ENCODE data around the gene TMED10.

GRCh38 chr14:75147423-75148071 lies 28.9 kb downstream of the TMED10 start:
- TF ChIP-seq CTCF (conservative IDR thresholded peaks at IDR 0.05 in 1 of 2, IDR thresholded peaks at IDR 0.05 in 1 of 2; ENCODE audit: low read depth in 1 of 2, low read length in 2 of 2) (peak; percentile 44 to 66), EZH2 (IDR thresholded peaks at IDR 0.05; ENCODE audit: low read length, missing control alignments) (no peak)
